ENCODE results near the gene CSTA.

Gene CSTA

GRCh38 chr3:122306622-122306953, 18.5 kb upstream of the CSTA start:
- Histone ChIP-seq H3K27ac (ENCODE audit: low read length) (no peak overlapping the region), H3K4me3 (ENCODE audit: low read depth in 1 of 2, low read length in 2 of 2) (no peak overlapping the region), H3K27me3 (ENCODE audit: low read depth, low read length) (no peaks in the 10 kb centered on the region), H3K9me3 (ENCODE audit: control insufficient read depth in 1 of 2, low read length in 2 of 2) (no peaks in the 10 kb centered on the region), H3K36me3 (ENCODE audit: control insufficient read depth in 1 of 2, insufficient read depth in 2 of 2, low read length in 2 of 2) (no peaks in the 10 kb centered on the region), H3K4me1 (ENCODE audit: control insufficient read depth in 1 of 2, insufficient read depth in 2 of 2, low read length in 2 of 2) (peaks cover 0 to 3% of the 10 kb centered on the region in 2 donors)

GRCh38 chr3:122307094-122307687, 17.9 kb upstream of the CSTA start:
- no peaks in the 10 kb centered on the region for H3K36me3 ChIP-seq (ENCODE audit: control insufficient read depth in 1 of 2, insufficient read depth in 2 of 2, low read length in 2 of 2)
- H3K27ac ChIP-seq (ENCODE audit: low read length): no peak overlapping the region
- no peaks in the 10 kb centered on the region for H3K9me3 ChIP-seq (ENCODE audit: control insufficient read depth in 1 of 2, low read length in 2 of 2)
- H3K27me3 ChIP-seq (ENCODE audit: low read depth, low read length): no peaks in the 10 kb centered on the region
- H3K4me3 ChIP-seq (ENCODE audit: low read depth in 1 of 2, low read length in 2 of 2): no peak overlapping the region
- H3K4me1 ChIP-seq (ENCODE audit: control insufficient read depth in 1 of 2, insufficient read depth in 2 of 2, low read length in 2 of 2): peaks cover 0 to 3% of the 10 kb centered on the region in 2 donors

GRCh38 chr3:122307976-122308375, 17.1 kb upstream of the CSTA start:
- Histone ChIP-seq H3K4me1 (ENCODE audit: control insufficient read depth in 1 of 2, insufficient read depth in 2 of 2, low read length in 2 of 2) (peaks cover 0 to 3% of the 10 kb centered on the region in 2 donors), H3K9me3 (ENCODE audit: control insufficient read depth in 1 of 2, low read length in 2 of 2) (no peaks in the 10 kb centered on the region), H3K27ac (ENCODE audit: low read length) (no peak overlapping the region), H3K27me3 (ENCODE audit: low read depth, low read length) (no peaks in the 10 kb centered on the region), H3K4me3 (ENCODE audit: low read depth in 1 of 2, low read length in 2 of 2) (no peak overlapping the region), H3K36me3 (ENCODE audit: control insufficient read depth in 1 of 2, insufficient read depth in 2 of 2, low read length in 2 of 2) (no peaks in the 10 kb centered on the region)

GRCh38 chr3:122310361-122310760, 14.7 kb upstream of the CSTA start:
- peaks cover 0 to 3% of the 10 kb centered on the region in 2 donors for H3K4me1 ChIP-seq (ENCODE audit: control insufficient read depth in 1 of 2, insufficient read depth in 2 of 2, low read length in 2 of 2)
- H3K27ac ChIP-seq (ENCODE audit: low read length): peak overlapping the region; percentile 2
- H3K27me3 ChIP-seq (ENCODE audit: low read depth, low read length): no peaks in the 10 kb centered on the region
- no peaks in the 10 kb centered on the region for H3K9me3 ChIP-seq (ENCODE audit: control insufficient read depth in 1 of 2, low read length in 2 of 2)
- H3K36me3 ChIP-seq (ENCODE audit: control insufficient read depth in 1 of 2, insufficient read depth in 2 of 2, low read length in 2 of 2): no peaks in the 10 kb centered on the region
- no peak overlapping the region for H3K4me3 ChIP-seq (ENCODE audit: low read depth in 1 of 2, low read length in 2 of 2)

DNA sequence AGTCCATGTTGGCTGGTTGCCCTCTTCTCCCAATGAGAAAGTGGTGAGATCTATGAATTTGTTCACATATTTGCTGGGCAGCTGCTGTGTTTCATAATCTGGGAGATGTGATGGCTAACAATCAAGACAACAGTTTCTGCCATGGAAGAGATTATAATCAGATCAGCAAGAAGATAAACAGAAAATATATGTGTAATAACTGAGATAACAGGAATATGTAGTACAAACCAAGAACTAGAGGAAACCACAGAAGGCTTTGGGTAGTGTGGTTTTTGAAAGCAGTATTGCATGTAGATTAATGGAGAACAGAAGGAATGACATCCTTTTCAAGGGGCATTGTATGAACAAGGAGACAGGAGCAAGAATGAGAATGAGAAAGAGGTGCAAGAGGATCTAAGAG, 12.2 kb upstream of the CSTA start:
- Histone ChIP-seq H3K9me3 (ENCODE audit: control insufficient read depth in 1 of 2, low read length in 2 of 2) (no peaks in the 10 kb centered on the region), H3K4me3 (ENCODE audit: low read depth in 1 of 2, low read length in 2 of 2) (no peak overlapping the region), H3K4me1 (ENCODE audit: control insufficient read depth in 1 of 2, insufficient read depth in 2 of 2, low read length in 2 of 2) (peaks cover 0 to 3% of the 10 kb centered on the region in 2 donors), H3K36me3 (ENCODE audit: control insufficient read depth in 1 of 2, insufficient read depth in 2 of 2, low read length in 2 of 2) (no peaks in the 10 kb centered on the region), H3K27ac (ENCODE audit: low read length) (no peak overlapping the region), H3K27me3 (ENCODE audit: low read depth, low read length) (no peaks in the 10 kb centered on the region)

- no peak overlapping the region for H3K27ac ChIP-seq (ENCODE audit: low read length)
Observed at GRCh38 chr3:122313281-122313680, 11.8 kb upstream of the CSTA start.

GRCh38 chr3:122314228-122314876, 10.7 kb upstream of the CSTA start:
- Histone ChIP-seq H3K9me3 (ENCODE audit: control insufficient read depth in 1 of 2, low read length in 2 of 2) (peaks cover 0 to 2% of the 10 kb centered on the region in 2 donors), H3K27ac (ENCODE audit: low read length) (no peak overlapping the region), H3K36me3 (ENCODE audit: control insufficient read depth in 1 of 2, insufficient read depth in 2 of 2, low read length in 2 of 2) (no peaks in the 10 kb centered on the region)

More at GRCh38 chr3:122313281-122313680, 11.8 kb upstream of the CSTA start:
- Histone ChIP-seq H3K4me1 (ENCODE audit: control insufficient read depth in 1 of 2, insufficient read depth in 2 of 2, low read length in 2 of 2) (peaks cover 0 to 3% of the 10 kb centered on the region in 2 donors), H3K4me3 (ENCODE audit: low read depth in 1 of 2, low read length in 2 of 2) (no peak overlapping the region), H3K27me3 (ENCODE audit: low read depth, low read length) (no peaks in the 10 kb centered on the region), H3K36me3 (ENCODE audit: control insufficient read depth in 1 of 2, insufficient read depth in 2 of 2, low read length in 2 of 2) (no peaks in the 10 kb centered on the region), H3K9me3 (ENCODE audit: control insufficient read depth in 1 of 2, low read length in 2 of 2) (no peaks in the 10 kb centered on the region)

DNA sequence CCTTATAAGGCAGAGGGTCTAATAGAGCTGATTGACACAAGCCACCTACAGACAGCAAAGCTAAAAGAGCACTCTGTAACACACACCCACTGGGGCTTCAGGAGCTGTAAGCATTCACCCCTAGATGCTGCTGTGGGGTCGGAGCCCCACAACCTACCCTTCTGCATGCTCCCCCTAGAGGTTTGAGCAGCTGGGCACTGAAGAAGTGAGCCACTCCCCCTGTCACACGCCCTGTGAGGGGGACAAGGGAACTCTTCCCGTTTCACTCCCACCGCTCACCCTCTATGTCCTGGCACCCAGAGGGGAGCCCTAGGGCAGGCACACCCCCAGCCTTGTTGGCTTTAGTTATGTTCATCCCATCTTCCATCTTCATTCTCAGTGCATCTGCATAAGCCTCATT, 9.4 kb upstream of the CSTA start:
- peaks cover 5 to 7% of the 10 kb centered on the region in 2 donors for H3K9me3 ChIP-seq (ENCODE audit: control insufficient read depth in 1 of 2, low read length in 2 of 2)
- H3K27me3 ChIP-seq (ENCODE audit: low read depth, low read length): no peaks in the 10 kb centered on the region
- no peaks in the 10 kb centered on the region for H3K36me3 ChIP-seq (ENCODE audit: control insufficient read depth in 1 of 2, insufficient read depth in 2 of 2, low read length in 2 of 2)
- no peak overlapping the region for H3K4me3 ChIP-seq (ENCODE audit: low read depth in 1 of 2, low read length in 2 of 2)
- H3K27ac ChIP-seq (ENCODE audit: low read length): no peak overlapping the region
- peaks cover 0 to 3% of the 10 kb centered on the region in 2 donors for H3K4me1 ChIP-seq (ENCODE audit: control insufficient read depth in 1 of 2, insufficient read depth in 2 of 2, low read length in 2 of 2)

More at GRCh38 chr3:122314228-122314876, 10.7 kb upstream of the CSTA start:
- H3K4me3 ChIP-seq (ENCODE audit: low read depth in 1 of 2, low read length in 2 of 2): no peak overlapping the region
- H3K4me1 ChIP-seq (ENCODE audit: control insufficient read depth in 1 of 2, insufficient read depth in 2 of 2, low read length in 2 of 2): peaks cover 0 to 3% of the 10 kb centered on the region in 2 donors
- H3K27me3 ChIP-seq (ENCODE audit: low read depth, low read length): no peaks in the 10 kb centered on the region

DNA sequence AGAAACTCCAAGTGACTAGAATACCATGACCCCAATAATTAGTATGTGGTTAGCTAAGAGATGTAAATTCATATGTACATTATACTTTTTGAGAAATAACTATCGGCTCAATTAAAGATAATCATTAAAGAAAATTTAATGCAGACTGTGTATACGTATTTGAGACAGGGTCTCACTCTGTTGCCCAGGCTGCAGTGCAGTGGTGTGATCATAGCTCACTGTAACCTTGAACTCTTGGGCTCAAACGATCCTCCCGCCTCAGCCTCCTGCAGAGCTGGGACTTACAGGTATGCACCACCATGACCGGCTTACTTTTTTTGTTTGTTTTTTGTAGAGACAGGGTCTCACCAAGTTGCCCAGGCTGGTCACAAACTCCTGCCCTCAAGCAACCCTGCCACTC, 8.7 kb upstream of the CSTA start:
- no peaks in the 10 kb centered on the region for H3K36me3 ChIP-seq (ENCODE audit: control insufficient read depth in 1 of 2, insufficient read depth in 2 of 2, low read length in 2 of 2)
- no peak overlapping the region for H3K4me3 ChIP-seq (ENCODE audit: low read depth in 1 of 2, low read length in 2 of 2)
- no peak overlapping the region for H3K27ac ChIP-seq (ENCODE audit: low read length)
- H3K27me3 ChIP-seq (ENCODE audit: low read depth, low read length): no peaks in the 10 kb centered on the region
- H3K9me3 ChIP-seq (ENCODE audit: control insufficient read depth in 1 of 2, low read length in 2 of 2): peaks cover 5 to 8% of the 10 kb centered on the region in 2 donors
- H3K4me1 ChIP-seq (ENCODE audit: control insufficient read depth in 1 of 2, insufficient read depth in 2 of 2, low read length in 2 of 2): no peaks in the 10 kb centered on the region

DNA sequence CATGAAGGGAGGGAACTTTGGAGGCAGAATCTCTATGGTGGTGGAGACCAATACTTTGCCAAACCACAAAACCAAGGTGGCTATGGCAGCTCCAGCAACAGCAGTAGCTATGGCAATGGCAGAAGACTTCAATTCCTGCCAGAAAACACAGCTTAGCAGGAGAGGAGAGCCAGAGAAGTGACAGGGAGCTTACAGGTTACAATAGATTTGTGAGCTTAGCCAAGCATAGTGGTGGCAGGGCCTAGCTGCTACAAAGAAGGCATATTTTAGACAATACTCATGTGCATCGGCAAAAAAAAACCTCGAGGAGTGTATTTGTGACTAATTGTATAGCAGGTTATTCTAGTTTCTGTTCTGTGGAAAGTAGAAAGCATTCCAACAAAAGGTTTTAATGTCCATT, 6.4 kb upstream of the CSTA start:
- H3K27ac ChIP-seq (ENCODE audit: low read length): no peak overlapping the region
- no peaks in the 10 kb centered on the region for H3K27me3 ChIP-seq (ENCODE audit: low read depth, low read length)
- no peaks in the 10 kb centered on the region for H3K4me1 ChIP-seq (ENCODE audit: control insufficient read depth in 1 of 2, insufficient read depth in 2 of 2, low read length in 2 of 2)
- no peak overlapping the region for H3K4me3 ChIP-seq (ENCODE audit: low read depth in 1 of 2, low read length in 2 of 2)
- peaks cover 5 to 8% of the 10 kb centered on the region in 2 donors for H3K9me3 ChIP-seq (ENCODE audit: control insufficient read depth in 1 of 2, low read length in 2 of 2)
- H3K36me3 ChIP-seq (ENCODE audit: control insufficient read depth in 1 of 2, insufficient read depth in 2 of 2, low read length in 2 of 2): no peaks in the 10 kb centered on the region

DNA sequence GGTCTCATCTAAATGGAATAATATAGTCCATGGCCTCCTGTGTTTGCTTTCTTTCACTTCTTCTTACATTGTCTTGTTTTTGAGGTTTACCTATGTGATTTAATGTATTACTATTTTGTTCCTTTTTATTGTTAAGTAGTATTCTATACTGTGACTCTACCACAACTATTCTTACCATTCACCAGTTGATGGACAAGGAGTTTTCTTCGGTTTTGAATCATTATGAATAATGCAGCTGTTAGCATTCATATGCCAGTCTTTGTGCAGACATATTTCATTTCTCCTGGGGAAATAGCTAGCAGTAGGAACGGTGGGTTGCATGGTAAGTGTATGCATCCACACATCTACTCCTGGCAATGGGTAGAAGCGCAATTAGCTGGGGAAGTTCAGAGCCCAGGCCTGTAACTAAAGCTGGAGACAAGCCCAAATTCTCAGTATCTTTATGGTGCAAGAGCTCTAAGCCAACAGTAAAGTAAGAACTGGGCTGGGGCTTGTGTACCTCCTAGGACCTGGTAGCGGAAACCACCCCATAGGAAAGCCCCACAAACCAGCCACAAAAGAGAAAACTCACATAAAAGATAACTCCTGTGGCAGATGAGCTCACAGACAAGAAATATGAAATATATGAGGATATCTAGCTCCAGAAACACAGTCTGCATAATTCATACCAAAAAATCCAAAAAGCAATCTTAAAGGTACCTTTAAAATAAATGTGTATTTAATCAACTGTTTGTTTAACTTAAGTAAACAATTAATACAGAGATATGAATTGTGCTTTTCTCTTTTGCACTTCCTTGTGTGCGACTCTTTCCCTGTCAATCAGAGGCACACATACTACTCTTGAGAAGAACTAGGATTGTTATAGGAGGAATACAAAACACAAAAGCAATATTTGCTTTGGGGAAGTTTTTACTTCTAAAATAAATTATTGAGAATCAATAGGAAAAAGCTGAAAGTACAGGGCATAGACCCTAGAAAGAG, 2.7 kb upstream of the CSTA start:
- Histone ChIP-seq H3K27me3 (ENCODE audit: low read depth, low read length) (no peaks in the 10 kb centered on the region), H3K4me3 (ENCODE audit: low read depth in 1 of 2, low read length in 2 of 2) (no peak overlapping the region), H3K4me1 (ENCODE audit: control insufficient read depth in 1 of 2, insufficient read depth in 2 of 2, low read length in 2 of 2) (no peaks in the 10 kb centered on the region), H3K27ac (ENCODE audit: low read length) (no peak overlapping the region), H3K9me3 (ENCODE audit: control insufficient read depth in 1 of 2, low read length in 2 of 2) (peaks cover 5 to 8% of the 10 kb centered on the region in 2 donors), H3K36me3 (ENCODE audit: control insufficient read depth in 1 of 2, insufficient read depth in 2 of 2, low read length in 2 of 2) (no peaks in the 10 kb centered on the region)

Measured in muscle layer of duodenum (tissue), 2 donors.